ENCODE results near the gene DHRS13.
"Not testable (repeated sequence)": the region's sequence is repeated elsewhere in the genome, so short reads cannot be mapped to it uniquely, and the experiment has no call there.

The DHRS13 gene

DNA sequence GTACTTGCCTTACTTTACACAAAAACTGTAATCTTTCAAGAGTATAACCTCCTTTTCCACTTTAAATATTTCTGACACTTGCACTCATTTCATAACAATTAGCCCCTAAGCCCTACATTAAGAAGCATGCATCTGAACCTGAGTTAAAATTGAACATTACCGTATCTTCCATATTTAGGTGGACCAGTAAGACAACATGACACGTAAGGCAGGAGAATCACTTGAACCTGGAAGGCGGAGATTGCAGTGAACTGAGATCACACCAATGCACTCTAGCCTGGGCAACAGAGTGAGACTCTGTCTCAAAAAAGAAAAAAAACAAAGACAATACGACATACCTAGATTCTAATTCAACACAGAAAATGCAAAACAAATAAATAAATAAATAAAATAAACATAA, 41.5 kb upstream of the DHRS13 start:
- H3K9me3 Mint-ChIP-seq = no peaks in the 10 kb centered on the region
- H3K4me1 Mint-ChIP-seq (ENCODE audit: low read depth) = peaks cover 56% of the 10 kb centered on the region
- peaks cover 65% of the 10 kb centered on the region for H3K36me3 Mint-ChIP-seq (ENCODE audit: low read depth)
- H3K27me3 Mint-ChIP-seq (ENCODE audit: low read depth) = no peaks in the 10 kb centered on the region
- H3K4me3 Mint-ChIP-seq = no peak overlapping the region
- DNase-seq (ENCODE audit: low spot score) = no peak
- peak overlapping the region; percentile 11 for H3K27ac Mint-ChIP-seq

DNA sequence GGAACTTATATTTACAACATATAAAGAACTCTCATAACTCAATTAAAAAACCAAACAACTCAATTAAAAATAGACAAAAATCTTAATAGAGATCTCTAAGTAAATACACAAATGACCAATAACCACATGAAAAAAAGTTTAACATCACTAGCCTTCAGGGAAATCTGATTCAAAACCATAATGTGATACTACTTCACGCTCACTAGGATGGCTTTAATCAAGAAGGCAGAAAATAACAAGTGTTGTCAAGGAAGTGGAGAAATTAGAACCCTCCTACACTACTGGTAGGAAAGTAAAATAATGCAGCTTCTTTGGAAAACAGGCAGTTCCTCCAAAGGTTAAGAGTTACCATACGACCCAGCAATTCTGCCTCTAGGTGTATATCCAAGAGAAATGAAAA, 40.0 kb upstream of the DHRS13 start:
- Mint-ChIP-seq H3K9me3 (no peaks in the 10 kb centered on the region), H3K36me3 (ENCODE audit: low read depth) (peaks cover 62% of the 10 kb centered on the region), H3K27me3 (ENCODE audit: low read depth) (no peaks in the 10 kb centered on the region), H3K4me1 (ENCODE audit: low read depth) (peaks cover 55% of the 10 kb centered on the region), H3K4me3 (no peak overlapping the region), H3K27ac (no peak overlapping the region)
- no peak for DNase-seq (ENCODE audit: low spot score)

DNA sequence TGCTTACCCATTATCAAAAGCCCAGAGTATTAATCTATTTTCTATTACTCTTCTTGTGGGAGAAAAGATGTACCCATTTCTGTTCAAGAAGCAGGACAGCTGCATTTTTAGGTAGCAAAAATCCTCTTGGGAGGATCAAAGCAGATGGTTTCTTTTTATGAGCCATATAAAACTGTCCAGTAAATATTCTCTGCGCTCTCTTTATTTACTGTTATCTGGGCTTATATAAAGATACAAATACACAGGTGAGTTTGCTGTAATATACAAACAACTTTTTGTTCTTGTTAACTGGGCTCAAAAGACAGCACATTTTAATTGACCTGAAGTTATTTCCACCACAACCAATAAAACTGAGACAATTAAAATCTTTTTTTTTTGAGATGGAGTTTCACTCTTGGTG, 38.4 kb upstream of the DHRS13 start:
- Mint-ChIP-seq H3K4me1 (ENCODE audit: low read depth) (peaks cover 58% of the 10 kb centered on the region), H3K27me3 (ENCODE audit: low read depth) (no peaks in the 10 kb centered on the region), H3K27ac (no peak overlapping the region), H3K36me3 (ENCODE audit: low read depth) (peaks cover 59% of the 10 kb centered on the region), H3K4me3 (no peak overlapping the region), H3K9me3 (no peaks in the 10 kb centered on the region)
- no peak for DNase-seq (ENCODE audit: low spot score)

DNA sequence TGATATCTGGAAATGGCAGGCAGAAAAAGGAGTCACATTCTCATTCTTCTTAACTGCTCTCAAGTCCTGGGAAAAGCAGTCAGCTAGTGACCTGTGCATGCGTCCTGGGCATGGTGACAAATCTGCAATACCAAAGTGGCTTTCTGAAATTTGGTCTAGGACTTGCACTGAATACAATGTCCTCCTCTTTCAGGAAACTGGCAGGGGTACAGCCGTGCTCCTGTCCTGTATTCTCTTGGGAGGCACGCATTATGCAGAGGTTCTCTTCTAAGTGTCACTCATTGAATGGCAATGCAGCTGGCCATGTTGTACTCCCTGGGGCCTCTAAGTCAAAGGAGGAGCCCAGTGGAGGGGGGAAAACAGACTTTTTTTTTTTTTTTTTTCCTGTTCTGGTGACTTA, 37.8 kb upstream of the DHRS13 start:
- Mint-ChIP-seq H3K4me1 (ENCODE audit: low read depth) (peaks cover 60% of the 10 kb centered on the region), H3K36me3 (ENCODE audit: low read depth) (peaks cover 58% of the 10 kb centered on the region), H3K27ac (no peak overlapping the region), H3K9me3 (no peaks in the 10 kb centered on the region), H3K4me3 (no peak overlapping the region), H3K27me3 (ENCODE audit: low read depth) (no peaks in the 10 kb centered on the region)
- DNase-seq (ENCODE audit: low spot score) = no peak

DNA sequence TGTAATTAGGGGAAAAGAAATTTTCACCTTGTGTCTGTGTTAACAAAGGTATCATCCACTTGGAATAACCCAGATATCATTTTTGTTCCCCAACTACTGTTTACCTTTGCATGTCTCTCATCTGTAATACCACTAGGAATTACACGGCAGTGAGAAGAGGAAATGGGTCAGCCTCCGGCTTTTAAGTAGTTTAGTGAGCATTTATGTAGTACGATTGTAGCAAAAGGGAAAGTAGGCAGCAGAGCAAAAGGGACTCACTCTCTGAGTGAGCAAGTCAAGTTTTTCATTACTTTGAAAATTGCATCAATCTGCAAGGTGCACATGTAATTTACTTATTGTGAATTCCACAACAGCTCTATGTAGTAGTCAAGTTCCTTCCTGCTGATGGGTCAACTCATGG, 37.3 kb upstream of the DHRS13 start:
- Mint-ChIP-seq H3K4me3 (no peak overlapping the region), H3K27me3 (ENCODE audit: low read depth) (no peaks in the 10 kb centered on the region), H3K27ac (peak overlapping the region; percentile 26)

DNA sequence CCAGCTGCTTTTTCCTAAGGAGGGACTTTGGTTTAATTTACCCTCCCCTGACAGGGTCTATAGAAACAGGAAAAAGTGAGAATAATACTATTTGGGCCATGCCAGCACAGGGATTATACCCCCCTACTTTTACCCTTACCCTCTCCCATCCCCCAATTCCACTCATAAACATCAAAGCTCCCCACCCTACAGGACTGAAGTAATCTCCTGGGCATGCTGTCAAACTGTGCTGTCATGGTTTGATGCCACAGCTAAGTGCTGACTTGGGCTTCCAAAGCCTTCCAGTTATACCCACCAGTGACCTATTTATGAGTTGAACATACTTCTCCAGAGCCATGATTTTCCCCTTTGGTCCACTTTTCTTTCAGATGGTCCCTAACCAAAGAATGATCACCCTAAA, 35.7 kb upstream of the DHRS13 start:
- H3K27me3 Mint-ChIP-seq (ENCODE audit: low read depth) = no peaks in the 10 kb centered on the region
- peaks cover 56% of the 10 kb centered on the region for H3K4me1 Mint-ChIP-seq (ENCODE audit: low read depth)
- H3K36me3 Mint-ChIP-seq (ENCODE audit: low read depth) = peaks cover 44% of the 10 kb centered on the region
- no peaks in the 10 kb centered on the region for H3K9me3 Mint-ChIP-seq
- DNase-seq (ENCODE audit: low spot score) = no peak
- no peak overlapping the region for H3K4me3 Mint-ChIP-seq
- peak overlapping the region; percentile 5 for H3K27ac Mint-ChIP-seq

More for the DNA sequence above, 37.3 kb upstream of the DHRS13 start:
- Mint-ChIP-seq H3K4me1 (ENCODE audit: low read depth) (peaks cover 58% of the 10 kb centered on the region), H3K36me3 (ENCODE audit: low read depth) (peaks cover 52% of the 10 kb centered on the region), H3K9me3 (no peaks in the 10 kb centered on the region)
- no peak for DNase-seq (ENCODE audit: low spot score)

DNA sequence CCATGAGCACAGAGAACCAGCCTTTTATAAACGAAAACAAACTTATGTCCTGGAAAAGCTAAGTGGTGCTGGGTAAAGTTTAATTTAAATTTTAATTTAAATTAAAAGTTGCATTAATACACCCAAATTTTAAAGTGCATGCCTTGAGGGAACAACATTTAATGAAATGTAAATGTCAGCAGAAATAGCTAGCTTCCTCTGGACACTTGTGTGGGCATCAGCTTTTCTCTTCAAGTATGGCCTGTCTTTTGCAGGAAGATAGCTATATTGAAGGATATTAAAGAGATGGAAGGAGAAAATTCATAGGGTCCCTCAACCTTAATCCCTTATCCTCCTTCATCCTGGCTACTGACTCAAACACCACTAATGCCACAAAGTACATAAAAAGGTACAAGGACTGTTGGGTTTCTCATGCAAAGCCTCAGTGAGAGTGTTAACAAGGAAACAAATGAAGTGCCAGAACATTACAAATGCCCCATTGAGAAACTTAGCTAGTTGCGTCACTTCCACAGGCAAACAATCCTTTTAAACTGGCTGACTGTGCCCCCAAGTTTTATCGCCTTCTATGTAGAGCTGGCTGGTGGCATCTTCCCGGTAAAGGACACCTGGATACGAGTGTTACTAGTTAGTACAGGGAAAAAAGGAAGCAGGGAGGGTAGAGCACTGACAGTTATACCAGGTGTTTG, 34.3 kb upstream of the DHRS13 start:
- H3K27me3 Mint-ChIP-seq (ENCODE audit: low read depth) = no peaks in the 10 kb centered on the region
- peaks cover 37% of the 10 kb centered on the region for H3K36me3 Mint-ChIP-seq (ENCODE audit: low read depth)
- no peak overlapping the region for H3K27ac Mint-ChIP-seq
- H3K9me3 Mint-ChIP-seq = no peaks in the 10 kb centered on the region
- no peak overlapping the region for H3K4me3 Mint-ChIP-seq
- no peak for DNase-seq (ENCODE audit: low spot score)
- peaks cover 57% of the 10 kb centered on the region for H3K4me1 Mint-ChIP-seq (ENCODE audit: low read depth)

DNA sequence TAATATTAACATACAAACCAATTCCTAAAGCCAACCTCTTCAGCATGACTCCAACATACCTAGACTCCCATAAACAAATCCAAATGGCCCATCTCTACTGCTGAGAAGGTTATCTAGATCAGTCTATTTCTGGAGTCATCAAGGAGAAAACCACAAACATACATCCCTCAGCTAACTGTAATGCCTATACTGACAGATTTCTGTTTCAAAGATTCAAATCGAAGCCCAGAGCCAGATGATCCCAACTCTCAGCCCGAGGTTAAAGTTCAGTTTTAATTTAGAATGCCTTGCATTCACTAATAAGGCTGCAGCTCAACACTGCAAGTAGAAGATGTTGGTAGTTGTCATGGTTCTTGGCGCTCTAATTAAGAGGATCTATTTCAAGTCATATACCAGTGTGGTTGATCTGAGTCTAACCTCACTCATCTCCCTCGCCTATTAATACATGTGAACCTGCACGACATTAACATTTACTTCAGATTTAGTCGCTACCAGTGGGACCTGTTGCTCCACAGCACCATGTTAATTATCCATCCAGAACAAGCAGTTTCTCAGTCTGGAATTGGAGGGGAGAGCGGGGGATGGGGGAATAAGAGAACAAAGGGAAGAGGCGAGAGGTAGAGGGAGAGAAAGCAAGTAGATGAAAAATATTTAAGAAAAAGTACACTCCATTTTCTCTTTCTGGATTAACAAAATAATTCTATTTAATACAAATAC, 33.0 kb upstream of the DHRS13 start:
- Mint-ChIP-seq H3K4me3 (no peak overlapping the region), H3K27me3 (ENCODE audit: low read depth) (no peaks in the 10 kb centered on the region), H3K36me3 (ENCODE audit: low read depth) (peaks cover 31% of the 10 kb centered on the region), H3K4me1 (ENCODE audit: low read depth) (peaks cover 54% of the 10 kb centered on the region), H3K9me3 (no peaks in the 10 kb centered on the region), H3K27ac (no peak overlapping the region)
- no peak for DNase-seq (ENCODE audit: low spot score)

DNA sequence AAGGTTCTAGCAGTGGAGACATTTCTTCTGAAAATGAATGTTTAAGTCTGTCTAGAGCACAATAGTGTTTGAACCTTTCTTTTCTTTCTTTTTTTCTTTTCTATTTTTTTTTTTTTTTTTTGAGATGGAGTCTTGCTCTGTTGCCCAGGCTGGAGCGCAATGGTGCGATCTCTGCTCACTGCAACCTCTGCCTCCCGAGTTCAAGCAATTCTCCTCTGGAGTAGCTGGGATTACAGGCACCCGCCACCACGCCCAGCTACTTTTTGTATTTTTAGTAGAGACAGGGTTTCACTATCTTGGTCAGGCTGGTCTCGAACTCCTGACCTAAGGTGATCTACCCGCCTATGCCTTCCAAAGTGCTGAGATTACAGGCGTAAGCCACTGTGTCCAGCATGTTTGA, 31.6 kb upstream of the DHRS13 start:
- Mint-ChIP-seq H3K4me1 (ENCODE audit: low read depth) (peaks cover 54% of the 10 kb centered on the region), H3K36me3 (ENCODE audit: low read depth) (peaks cover 33% of the 10 kb centered on the region)
- not testable (repeated sequence) for DNase-seq (ENCODE audit: low spot score); H3K4me3 Mint-ChIP-seq; H3K9me3 Mint-ChIP-seq; H3K27me3 Mint-ChIP-seq (ENCODE audit: low read depth); H3K27ac Mint-ChIP-seq

DNA sequence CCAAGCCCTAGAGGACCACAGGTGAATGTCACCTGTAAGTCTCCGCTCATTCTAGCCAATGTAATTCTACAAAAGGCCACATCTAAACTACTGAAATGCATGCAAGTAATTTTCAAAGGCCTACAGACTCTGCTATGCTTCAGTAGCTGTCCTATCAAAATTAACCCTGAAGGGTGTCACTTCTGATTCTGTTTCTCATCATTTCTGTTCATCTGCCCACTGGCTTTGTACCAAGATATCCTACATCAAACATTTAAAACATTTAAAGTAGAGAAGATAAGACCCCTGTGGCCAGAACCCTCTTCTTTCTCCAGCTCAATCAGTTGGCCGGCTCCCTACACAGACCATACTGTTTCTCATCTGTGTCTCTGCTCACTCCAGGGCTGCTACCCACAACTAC, 26.9 kb upstream of the DHRS13 start:
- no peak overlapping the region for H3K4me3 Mint-ChIP-seq
- peaks cover 16% of the 10 kb centered on the region for H3K9me3 Mint-ChIP-seq
- peak overlapping the region; percentile 46 for H3K27ac Mint-ChIP-seq
- no peak for DNase-seq (ENCODE audit: low spot score)
- H3K4me1 Mint-ChIP-seq (ENCODE audit: low read depth) = peaks cover 51% of the 10 kb centered on the region
- peaks cover 47% of the 10 kb centered on the region for H3K36me3 Mint-ChIP-seq (ENCODE audit: low read depth)
- no peaks in the 10 kb centered on the region for H3K27me3 Mint-ChIP-seq (ENCODE audit: low read depth)

DNA sequence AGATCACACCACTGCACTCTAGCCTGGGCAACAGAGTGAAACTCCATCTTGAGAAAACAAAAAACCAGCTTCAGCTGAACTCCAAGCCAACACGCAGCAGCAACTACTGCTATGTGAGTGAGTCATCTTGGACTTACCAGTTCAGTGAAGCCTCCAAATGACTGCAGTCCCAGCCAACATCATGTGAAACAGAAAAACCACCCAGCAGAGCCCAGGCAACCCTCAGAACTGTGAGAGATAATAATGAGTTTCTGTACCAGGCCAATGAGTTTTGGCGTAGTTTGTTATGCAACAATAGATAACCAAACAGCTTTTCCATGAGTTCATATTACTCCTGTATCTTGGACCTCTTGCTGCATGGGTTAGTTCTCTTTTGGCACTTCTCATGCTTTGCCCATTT, 25.2 kb upstream of the DHRS13 start:
- Mint-ChIP-seq H3K4me1 (ENCODE audit: low read depth) (peaks cover 51% of the 10 kb centered on the region), H3K4me3 (no peak overlapping the region), H3K9me3 (peaks cover 16% of the 10 kb centered on the region), H3K27ac (peak overlapping the region; percentile 52), H3K27me3 (ENCODE audit: low read depth) (no peaks in the 10 kb centered on the region), H3K36me3 (ENCODE audit: low read depth) (peaks cover 54% of the 10 kb centered on the region)
- DNase-seq (ENCODE audit: low spot score) = peak; percentile 47

DNA sequence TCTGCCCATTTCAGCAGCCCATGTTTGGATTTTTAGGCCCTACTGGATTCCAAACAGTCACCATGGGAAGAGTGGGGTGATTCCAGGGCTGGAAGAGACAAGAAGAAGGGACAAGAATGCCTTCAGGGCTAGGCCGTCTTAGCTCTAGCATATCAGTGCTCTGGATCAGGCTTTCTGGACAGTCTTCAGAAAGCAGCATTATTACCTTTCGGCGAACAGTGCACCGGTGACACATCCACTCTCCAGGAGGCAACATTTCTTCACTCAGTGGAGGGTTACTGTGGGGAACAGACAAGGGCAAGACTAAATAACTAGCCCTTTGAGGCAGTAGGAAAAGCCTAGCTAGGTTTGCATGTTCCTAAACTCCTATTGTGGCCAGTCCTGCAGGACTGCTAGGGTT, 23.9 kb upstream of the DHRS13 start:
- Mint-ChIP-seq H3K36me3 (ENCODE audit: low read depth) (peaks cover 61% of the 10 kb centered on the region), H3K27ac (peak overlapping the region; percentile 84), H3K4me1 (ENCODE audit: low read depth) (peaks cover 52% of the 10 kb centered on the region), H3K9me3 (peaks cover 16% of the 10 kb centered on the region), H3K27me3 (ENCODE audit: low read depth) (no peaks in the 10 kb centered on the region), H3K4me3 (peak overlapping the region; percentile 11)
- DNase-seq (ENCODE audit: low spot score) = no peak

DNA sequence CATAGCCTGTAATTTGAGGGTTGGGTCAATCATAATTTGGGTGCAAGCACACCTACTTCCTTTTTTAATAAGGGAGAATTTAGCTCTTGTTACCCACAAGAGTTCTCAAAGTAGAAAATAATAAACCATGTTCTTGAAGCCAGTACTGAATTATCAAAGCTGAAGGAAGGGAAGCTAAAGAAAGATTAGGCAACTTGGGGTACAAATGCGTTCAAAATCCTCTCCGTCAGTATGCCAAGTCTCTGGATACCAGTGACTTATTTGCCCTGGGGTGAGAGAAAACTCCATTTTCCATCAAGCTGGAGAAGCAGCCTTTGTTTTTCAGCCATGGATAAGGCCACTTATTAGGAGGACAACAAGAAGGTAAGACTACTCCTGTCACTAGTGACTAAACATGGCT, 23.5 kb upstream of the DHRS13 start:
- peaks cover 65% of the 10 kb centered on the region for H3K36me3 Mint-ChIP-seq (ENCODE audit: low read depth)
- peaks cover 52% of the 10 kb centered on the region for H3K4me1 Mint-ChIP-seq (ENCODE audit: low read depth)
- DNase-seq (ENCODE audit: low spot score) = no peak
- peak overlapping the region; percentile 62 for H3K4me3 Mint-ChIP-seq
- no peaks in the 10 kb centered on the region for H3K27me3 Mint-ChIP-seq (ENCODE audit: low read depth)
- H3K9me3 Mint-ChIP-seq = peaks cover 16% of the 10 kb centered on the region
- peak overlapping the region; percentile 84 for H3K27ac Mint-ChIP-seq

DNA sequence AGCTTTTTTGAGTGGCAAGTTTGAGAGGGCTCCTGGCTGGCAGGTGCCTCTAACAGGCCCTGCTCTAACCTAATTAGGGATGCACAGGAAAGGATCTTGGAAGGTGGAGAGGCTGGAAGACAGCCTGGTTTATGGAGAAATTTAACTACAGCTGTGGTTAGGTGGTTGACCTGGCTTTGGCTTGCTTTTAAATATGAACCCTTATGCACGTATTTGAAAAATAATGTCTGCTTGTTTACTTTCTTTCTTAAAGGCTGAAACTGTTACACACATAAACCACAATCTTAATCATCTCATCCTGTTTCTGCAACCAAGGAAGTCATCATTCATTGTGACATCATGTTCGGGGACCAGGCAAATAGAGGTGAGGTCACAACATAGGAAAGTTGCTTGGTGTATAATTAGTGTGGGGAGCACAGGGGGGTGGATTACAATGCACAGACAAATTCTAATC, 23.1 kb upstream of the DHRS13 start:
- Mint-ChIP-seq H3K27ac (peak overlapping the region; percentile 84), H3K27me3 (ENCODE audit: low read depth) (no peaks in the 10 kb centered on the region), H3K36me3 (ENCODE audit: low read depth) (peaks cover 67% of the 10 kb centered on the region), H3K9me3 (peaks cover 16% of the 10 kb centered on the region), H3K4me3 (peak overlapping the region; percentile 62), H3K4me1 (ENCODE audit: low read depth) (peaks cover 52% of the 10 kb centered on the region)
- DNase-seq (ENCODE audit: low spot score) = peak; percentile 62
